ENCODE results near the gene BSN.
"Not testable (repeated sequence)": the region's sequence is repeated elsewhere in the genome, so short reads cannot be mapped to it uniquely, and the experiment has no call there.

Gene BSN

GRCh38 chr3:49675912-49676311, 121.6 kb downstream of the BSN start:
- no peak for DNase-seq

DNA sequence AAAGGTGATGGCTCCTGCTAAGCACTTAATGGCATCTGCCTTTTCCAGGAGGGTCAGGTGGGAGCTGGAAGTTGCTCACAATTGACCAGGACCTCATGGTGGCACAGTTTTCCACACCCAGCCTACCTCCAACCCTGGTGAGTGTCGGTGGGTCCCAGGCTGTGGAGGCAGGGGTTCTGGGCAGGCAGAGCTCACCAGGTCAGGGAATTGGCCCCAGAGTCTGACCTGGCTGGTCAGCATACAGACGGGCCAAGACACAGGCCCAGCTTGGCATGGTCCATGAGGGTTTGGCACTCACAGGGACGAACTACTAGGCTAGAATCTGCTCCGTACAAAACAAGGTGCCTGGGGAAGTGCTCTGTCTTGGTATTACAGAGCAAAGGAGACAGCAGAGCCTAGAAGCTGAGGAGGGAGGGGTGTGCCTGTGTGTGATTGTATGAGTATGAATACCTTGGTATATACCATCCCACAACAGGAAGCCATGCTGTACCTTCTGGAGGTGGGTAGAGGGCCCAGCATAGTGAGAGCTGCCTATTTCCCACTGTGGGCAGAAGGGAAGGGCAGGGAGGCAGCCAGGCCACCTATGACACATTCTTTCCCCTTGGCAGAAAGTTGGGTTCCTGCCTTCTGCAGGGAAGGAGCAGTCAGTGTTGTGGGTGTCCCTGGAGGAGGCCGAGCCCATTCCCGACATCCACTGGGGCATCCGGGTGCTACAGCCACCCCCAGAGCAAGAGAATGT, 126.4 kb downstream of the BSN start:
- DNase-seq = no peak

DNA sequence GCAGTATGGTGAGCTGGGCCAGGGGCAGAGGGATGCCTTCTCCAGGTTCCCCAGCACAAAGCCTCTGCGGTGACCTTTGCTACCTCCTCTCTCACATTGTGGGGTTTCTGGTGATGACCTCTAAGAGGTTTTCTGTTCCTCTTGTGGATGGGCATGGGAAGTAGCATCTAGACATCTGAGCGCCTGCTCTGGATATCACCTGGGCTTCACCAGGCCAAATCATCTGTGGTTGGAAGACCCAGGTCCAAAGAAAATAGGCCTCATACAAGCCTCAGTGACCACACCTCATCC, 126.9 kb downstream of the BSN start:
- no peak for DNase-seq

DNA sequence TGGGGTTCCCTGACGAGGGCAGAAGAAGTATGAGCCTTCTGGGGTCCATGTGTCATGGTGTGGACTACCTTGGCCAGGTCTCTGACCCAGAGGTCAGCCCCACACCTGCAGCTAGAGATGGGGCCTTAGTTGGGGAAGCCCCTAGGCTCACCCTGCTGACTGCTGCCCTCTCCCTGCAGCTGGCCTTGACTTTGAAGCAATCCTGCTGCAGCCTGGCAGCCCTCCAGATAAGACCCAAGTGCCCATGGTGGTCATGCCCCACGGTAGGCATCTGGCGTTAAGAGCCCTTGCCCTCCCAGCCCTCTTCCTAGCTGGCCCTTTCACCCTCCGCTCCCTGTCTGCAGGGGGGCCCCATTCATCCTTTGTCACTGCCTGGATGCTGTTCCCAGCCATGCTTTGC, 127.3 kb downstream of the BSN start:
- no peak for DNase-seq

- no peak for DNase-seq
Measured at GRCh38 chr3:49683162-49683561, 128.9 kb downstream of the BSN start.

- DNase-seq = not testable (repeated sequence)
Measured at GRCh38 chr3:49684453-49684852, 130.2 kb downstream of the BSN start.

- DNase-seq = not testable (repeated sequence)
Measured at GRCh38 chr3:49685103-49685502, 130.8 kb downstream of the BSN start.

DNA sequence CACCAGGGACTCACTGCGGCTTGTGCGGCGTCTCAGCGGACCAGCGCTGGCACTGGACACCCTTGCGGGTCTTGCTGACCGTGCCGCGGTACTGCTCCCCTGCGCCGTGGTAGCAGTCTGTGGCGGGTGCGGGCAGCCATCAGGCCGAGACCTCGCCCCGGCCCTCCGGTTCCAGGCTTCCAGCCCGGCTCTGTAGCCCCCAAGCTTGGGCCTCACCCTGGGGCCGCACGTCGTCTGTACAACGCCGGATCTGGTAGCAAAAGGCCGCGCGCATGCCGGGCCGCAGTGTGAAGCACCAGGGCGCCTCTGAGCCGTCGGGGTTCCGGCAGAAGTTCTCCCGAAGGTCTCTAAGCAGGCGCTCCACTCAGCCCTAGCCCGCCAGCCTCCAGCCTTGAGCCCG, 131.6 kb downstream of the BSN start:
- DNase-seq = not testable (repeated sequence)

DNA sequence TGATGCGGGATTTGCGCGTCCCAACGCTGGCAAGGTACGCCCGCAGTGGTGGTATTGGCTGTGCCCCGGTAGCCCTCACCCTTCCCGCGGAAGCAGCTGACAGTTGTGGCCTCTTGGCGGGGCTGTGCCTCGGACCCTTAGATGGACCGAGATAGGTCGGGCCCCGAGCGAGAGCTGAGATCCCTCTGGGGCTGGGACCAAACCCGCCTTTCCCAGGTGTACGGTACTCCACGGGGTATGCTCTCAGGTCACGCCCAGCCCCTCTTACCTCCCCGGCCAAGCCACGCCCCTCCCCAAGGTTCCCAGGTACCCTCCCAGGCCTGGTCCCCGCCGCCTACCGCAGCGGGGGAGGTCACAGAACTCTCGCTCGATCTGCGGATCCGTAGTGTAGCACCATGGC, 132.1 kb downstream of the BSN start:
- peak; percentile 43 for DNase-seq

DNA sequence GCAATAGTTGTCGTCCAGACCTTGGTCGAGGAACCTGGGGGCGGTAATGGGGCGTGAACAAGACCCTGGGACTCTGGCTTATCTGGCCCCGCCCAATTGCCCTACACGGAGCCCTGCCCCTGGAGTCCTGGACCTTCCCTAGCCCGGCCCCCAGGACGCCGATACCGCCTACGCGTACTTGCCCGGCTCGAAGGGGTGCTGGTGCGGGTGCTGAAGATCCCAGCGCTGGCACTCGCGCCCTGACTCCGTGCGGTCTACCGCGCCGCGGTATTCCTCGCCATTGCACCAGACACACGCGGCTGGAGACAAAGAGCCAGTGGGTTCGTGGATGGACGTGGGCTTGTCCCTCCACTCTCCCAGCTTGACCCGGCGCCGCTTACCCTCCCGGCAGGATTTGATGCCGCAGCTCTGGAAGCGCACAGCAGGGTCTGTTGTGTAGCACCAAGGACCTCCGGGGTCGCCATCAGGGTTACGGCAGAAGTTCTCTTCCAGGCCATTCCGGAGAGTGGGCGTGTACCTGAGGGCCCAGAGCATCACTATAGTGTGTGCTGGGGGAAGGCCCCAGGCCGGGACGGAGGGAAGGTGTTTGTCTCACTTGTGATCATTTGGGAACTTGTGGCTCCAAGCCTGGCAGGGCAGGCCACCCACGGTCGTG, 132.6 kb downstream of the BSN start:
- DNase-seq = peak; percentile 49

DNA sequence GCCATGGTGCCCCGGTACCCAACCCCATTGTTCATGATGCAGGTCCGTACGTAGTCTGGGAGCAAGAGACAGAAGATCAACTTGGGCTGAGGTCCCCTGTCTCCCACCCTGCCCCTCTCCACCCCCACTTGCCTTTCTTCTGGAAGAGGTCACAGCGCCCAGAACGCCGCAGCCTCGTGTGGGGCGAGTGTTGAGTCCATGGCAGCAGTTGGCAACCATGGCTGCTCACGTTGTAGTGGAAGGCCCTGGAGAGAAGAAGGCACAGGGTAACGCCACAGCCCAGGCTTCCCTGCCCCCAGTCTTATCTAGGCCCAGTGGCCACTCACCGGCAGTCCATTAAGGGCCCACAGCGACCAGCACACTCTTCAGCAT, 133.1 kb downstream of the BSN start:
- DNase-seq = not testable (repeated sequence)

DNA sequence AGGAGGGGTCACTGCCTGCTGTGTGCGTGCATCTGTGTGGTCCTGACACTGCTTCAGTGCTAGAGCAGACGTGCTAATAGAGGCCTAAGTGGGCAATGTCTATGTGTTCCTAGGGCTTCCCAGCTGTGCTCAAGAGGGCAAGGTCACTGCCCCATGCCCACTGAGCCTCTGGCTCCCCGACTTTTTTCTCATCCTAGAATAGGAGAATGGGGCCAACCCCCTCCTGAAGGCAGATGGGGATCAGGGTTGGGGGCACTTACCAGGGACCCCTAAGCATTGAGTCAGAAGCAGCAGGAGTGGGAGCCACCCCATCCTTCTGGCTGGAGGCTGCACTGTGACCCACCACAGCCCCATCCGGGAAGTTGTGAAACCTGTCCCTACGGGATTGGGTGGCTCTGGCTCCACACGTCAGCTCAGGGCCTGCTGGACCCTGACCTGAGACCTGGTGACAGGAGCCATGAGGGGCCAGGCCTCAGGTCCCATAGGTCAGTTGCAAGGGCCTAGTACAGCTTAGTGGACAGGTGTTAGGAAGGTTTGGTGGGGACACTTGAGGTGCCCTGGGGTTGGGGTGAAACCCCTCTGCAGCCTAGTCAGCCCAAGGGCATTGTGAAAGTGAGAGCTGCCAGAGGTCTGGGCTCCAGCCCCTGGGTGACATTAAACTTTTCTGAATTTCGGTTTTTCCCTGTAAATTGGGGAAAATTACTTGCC, 134.2 kb downstream of the BSN start:
- not testable (repeated sequence) for DNase-seq

DNA sequence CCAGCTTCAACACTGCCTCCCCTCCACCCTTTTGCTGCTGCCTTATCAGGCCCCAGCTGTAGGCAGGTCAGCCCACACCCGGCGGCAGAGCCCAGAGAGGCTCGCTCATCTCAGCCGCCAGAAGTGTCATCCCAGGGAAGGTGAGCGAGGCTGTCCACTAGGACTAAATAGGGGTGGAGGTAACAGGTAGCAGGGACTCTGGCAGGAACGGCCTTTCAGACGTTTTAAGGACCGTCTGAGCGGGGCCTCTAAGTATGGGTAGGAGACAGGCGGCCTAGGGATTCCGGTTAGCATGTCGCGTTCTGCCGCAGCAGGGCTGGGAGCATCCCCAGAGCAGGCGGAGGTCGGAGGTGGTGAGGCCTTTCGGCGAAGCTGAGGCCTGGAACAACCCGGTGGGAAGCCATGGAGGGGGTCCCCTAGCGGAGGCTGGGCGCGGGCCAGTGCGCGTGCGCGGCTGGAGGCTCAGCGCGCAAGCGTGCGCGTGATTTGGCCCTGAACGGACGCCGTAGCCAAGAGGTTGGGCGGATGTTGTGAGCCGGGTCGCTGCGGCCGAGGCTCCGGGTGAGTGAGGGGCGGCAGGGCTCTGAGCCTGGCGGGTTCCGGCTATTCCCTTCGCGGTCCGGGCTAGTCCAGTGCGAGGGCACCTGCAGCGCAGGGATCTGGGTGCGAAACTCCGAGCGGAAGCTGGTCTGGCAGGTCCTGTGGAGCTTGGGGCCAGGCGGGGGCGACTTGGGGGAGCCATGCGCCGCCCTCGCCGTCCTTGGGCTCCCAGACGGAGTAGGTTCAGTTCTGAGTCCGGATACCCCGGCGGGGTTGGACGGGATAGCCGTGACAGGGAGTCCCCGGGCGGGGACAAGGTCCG, 135.0 kb downstream of the BSN start, which contains the start of the genes MST1 and RNF123:
MST1 (minus strand) TSS at position 429 of the 862 bp plus-strand sequence. CDS start 783 bp downstream, outside the sequence.
RNF123 (plus strand) TSS at position 512 of the 862 bp plus-strand sequence. CDS start 1,609 bp downstream, outside the sequence.
- peak; percentile 94 for DNase-seq

DNA sequence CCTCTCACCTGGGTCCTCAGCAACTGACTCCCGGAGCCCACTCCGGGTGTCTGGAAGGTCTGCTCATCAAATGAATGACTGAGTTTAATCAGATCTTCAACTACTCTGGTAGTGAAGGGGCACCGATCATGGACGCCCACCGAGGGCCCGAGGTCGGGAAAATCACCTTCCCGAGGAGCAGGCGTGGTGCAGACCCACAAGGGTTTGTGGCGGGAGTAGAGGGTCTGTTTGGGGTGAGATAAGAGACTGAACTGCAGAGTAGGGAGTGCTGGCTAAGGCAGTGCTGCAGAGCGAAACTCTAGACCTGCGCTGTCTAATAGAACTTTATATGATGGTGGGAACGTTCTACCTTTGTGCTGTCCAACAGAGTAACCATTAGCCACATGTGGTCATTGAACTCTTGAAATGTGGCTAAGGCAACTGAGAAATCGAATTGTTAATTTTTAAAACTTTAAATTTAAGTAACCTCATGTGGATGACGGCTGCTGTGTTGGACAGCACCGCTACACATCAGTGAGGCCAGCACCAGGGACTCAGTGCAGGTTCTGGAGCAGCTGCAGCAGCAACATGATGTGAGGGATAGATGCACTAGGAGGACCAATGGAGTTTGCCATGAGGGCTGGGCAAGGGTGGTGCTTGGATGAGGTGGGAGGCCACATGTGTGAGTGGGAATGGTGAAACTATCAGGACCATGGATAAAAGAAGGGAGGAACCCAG, 135.8 kb downstream of the BSN start:
- not testable (repeated sequence) for DNase-seq

DNA sequence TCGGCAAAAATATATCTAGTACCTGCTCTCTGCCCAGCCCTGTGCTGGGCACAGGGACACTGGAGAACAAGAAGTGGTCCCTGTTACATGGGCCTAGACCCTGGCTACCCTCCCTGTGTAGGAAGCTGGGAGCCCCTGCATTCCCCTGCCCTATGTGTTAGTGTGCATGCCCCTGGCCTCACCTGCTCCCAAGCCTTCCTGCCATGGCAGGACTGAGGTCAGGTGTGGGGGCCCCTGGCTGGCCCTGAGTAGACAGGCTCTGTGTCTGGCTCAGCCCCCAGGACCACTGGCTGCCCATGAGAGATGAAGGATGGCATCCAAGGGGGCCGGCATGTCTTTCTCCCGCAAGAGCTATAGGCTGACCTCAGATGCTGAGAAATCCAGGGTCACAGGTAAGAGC, 136.6 kb downstream of the BSN start:
- DNase-seq = not testable (repeated sequence)

DNA sequence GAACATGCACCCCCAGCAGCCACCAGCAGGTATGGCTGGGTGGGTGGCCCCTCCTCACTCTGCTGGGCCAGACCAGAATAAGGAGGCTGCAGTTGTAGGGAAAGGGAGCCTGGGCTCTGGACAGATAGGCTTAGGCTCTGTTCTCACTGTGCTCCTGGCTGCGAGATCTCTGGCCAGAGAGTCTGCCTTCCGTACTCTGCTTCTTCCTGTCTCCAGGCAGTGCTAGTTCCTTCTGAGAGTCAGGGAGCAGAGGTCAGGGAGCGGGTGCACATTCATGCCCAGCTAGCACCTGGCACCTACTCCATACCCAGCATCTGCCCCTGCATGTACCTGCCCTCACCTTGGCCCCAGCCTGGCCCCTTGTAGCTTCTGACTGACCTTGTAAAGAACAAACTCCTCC, 137.2 kb downstream of the BSN start:
- DNase-seq = not testable (repeated sequence)

- DNase-seq = not testable (repeated sequence)
Measured at GRCh38 chr3:49694409-49695070, 140.3 kb downstream of the BSN start.

- not testable (repeated sequence) for DNase-seq
Measured at GRCh38 chr3:49695350-49696015, 141.2 kb downstream of the BSN start.

- no peak for DNase-seq
Measured at GRCh38 chr3:49699281-49699979, 145.2 kb downstream of the BSN start.

GRCh38 chr3:49700014-49700413, 145.7 kb downstream of the BSN start:
- DNase-seq = no peak

Data from CD4-positive, alpha-beta T cell treated with Interleukin-10 for 1 hour (primary cell).